HCT116 (cell line): ENCODE results near the gene ISM1. TPM values are rescaled to one million over a fixed set of nuclear protein-coding genes. Genes with fewer than 3 reads are reported as not detected.

ENCODE experiments used
- ATAC-seq: fragments of 200-7000 bp; cut with Tn5 transposase; 2 replicates; pipeline ENCODE4 v1.9.1; 2020; ENCODE audit warnings: mild to moderate bottlenecking, moderate library complexity
- BruUV-seq: library from RNA; stranded (reverse); fragments of 400-500 nt; replicated peaks from 2 replicates; lab custom pipeline; 2021; lab: Mats Ljungman, UMichigan
- CTCF ChIA-PET: fragments of 300-600 bp; sonication (Branson Sonifier 250); formaldehyde crosslinking; loops from one replicate; lab custom pipeline; 2021; ENCODE audit warnings: antibody characterized with exemption; lab: Charles Lee
- POLR2A ChIA-PET: fragments of 300-600, 350-600 bp; sonication (Branson Sonifier 250); formaldehyde crosslinking; loops from one replicate; lab custom pipeline; 2021; ENCODE audit warnings: antibody characterized with exemption; lab: Charles Lee
- RAD21 ChIA-PET, 2 experiments: fragments of 300-600 bp; sonication (Branson Sonifier 250); formaldehyde crosslinking; loops; one replicate each; lab custom pipeline; 2023; ENCODE audit warnings: low total read pairs in 2 of 2; ENCODE audit not compliant: uncharacterized antibody in 2 of 2, unreplicated experiment in 2 of 2, low non-redundant PET in 1 of 2; lab: Charles Lee
- DNase-seq: peaks from one replicate; pipeline ENCODE4 v3.0.0-alpha.2; 2010; ENCODE audit warnings: low read depth, low spot score
- H2AFZ ChIP-seq: fragments of 200-600 bp; shearing (Covaris generic), sonication (generic); 2 replicates; pipeline ENCODE4 v1.6.1; 2017; ENCODE audit warnings: low read depth, mixed run types, mixed read lengths, antibody characterized with exemption, low read length; ENCODE audit not compliant: poor library complexity, severe bottlenecking
- H3K27ac ChIP-seq: 2 replicates; pipeline ENCODE4 v1.5.1; 2012; ENCODE audit warnings: low read depth, low read length
- H3K27me3 ChIP-seq: fragments of 200-600 bp; sonication (generic); 2 replicates; pipeline ENCODE4 v1.6.1; 2016; ENCODE audit warnings: mixed run types, low read length, mixed read lengths; ENCODE audit not compliant: insufficient read depth
- H3K36me3 ChIP-seq, 2 experiments: fragments of 200-500 bp in 1 of 2; fragments of 200-600 bp in 1 of 2; sonication (Bioruptor generic) in 1 of 2; sonication (generic) in 1 of 2; 2 replicates each; pipeline versions ENCODE4 v1.5.1 to v1.6.1; 2014 to 2016; ENCODE audit warnings: low read length in 2 of 2, inconsistent platforms in 1 of 2, mixed read lengths in 1 of 2, mixed run types in 1 of 2; ENCODE audit not compliant: insufficient read depth in 2 of 2, control insufficient read depth in 1 of 2
- H3K4me1 ChIP-seq, 2 experiments: fragments of 200-600 bp in 1 of 2; sonication (generic) in 1 of 2; 2 replicates each; pipeline versions ENCODE4 v1.5.1 to v1.6.1; 2012 to 2017; ENCODE audit warnings: low read length in 2 of 2, inconsistent platforms in 1 of 2, mild to moderate bottlenecking in 1 of 2, mixed read lengths in 1 of 2, mixed run types in 1 of 2, moderate library complexity in 1 of 2; ENCODE audit not compliant: insufficient read depth in 2 of 2, control insufficient read depth in 1 of 2
- H3K4me2 ChIP-seq: fragments of 200-600 bp; sonication (generic); 2 replicates; pipeline ENCODE4 v1.6.1; 2017; ENCODE audit warnings: mixed run types, low read length, mixed read lengths
- H3K4me3 ChIP-seq, 2 experiments: fragments of 200-600 bp in 1 of 2; sonication (generic) in 1 of 2; replicated peaks in 1 of 2; 2 replicates each; pipeline ENCODE4 v1.5.1; 2011 to 2016; ENCODE audit warnings: low read length in 2 of 2, control low read depth in 1 of 2, low read depth in 1 of 2, mild to moderate bottlenecking in 1 of 2, mixed read lengths in 1 of 2, mixed run types in 1 of 2
- H3K79me2 ChIP-seq: fragments of 200-600 bp; sonication (generic); 2 replicates; pipeline ENCODE4 v1.6.1; 2017; ENCODE audit warnings: mild to moderate bottlenecking, mixed run types, low read length, moderate library complexity, mixed read lengths; ENCODE audit not compliant: insufficient read depth
- H3K9ac ChIP-seq: fragments of 200-600 bp; sonication (generic); 2 replicates; pipeline ENCODE4 v1.6.1; 2016; ENCODE audit warnings: low read length, mixed read lengths
- H3K9me2 ChIP-seq: fragments of 200-600 bp; sonication (generic), shearing (Covaris generic); 2 replicates; pipeline ENCODE4 v1.6.1; 2017; ENCODE audit warnings: mixed run types, mild to moderate bottlenecking, moderate library complexity; ENCODE audit not compliant: insufficient read depth
- H3K9me3 ChIP-seq, 2 experiments: fragments of 200-500 bp in 1 of 2; fragments of 200-600 bp in 1 of 2; sonication (Bioruptor generic) in 1 of 2; sonication (generic) in 1 of 2; 2 replicates each; pipeline ENCODE4 v1.6.1; 2014 to 2017; ENCODE audit warnings: low read length in 2 of 2, mixed read lengths in 2 of 2, inconsistent platforms in 1 of 2, low read depth in 1 of 2, mild to moderate bottlenecking in 1 of 2, mixed run types in 1 of 2, moderate library complexity in 1 of 2; ENCODE audit not compliant: control insufficient read depth in 1 of 2, insufficient read depth in 1 of 2
- H4K20me1 ChIP-seq: fragments of 200-600 bp; sonication (generic), shearing (Covaris generic); 2 replicates; pipeline ENCODE4 v1.6.1; 2017; ENCODE audit warnings: mixed run types, mild to moderate bottlenecking, moderate library complexity; ENCODE audit not compliant: insufficient read depth
- ATF3 ChIP-seq: IDR thresholded peaks from 2 replicates; pipeline ENCODE4 v1.6.1; 2012
- CBX3 ChIP-seq: IDR thresholded peaks from 2 replicates; pipeline ENCODE4 v1.6.1; 2012; ENCODE audit warnings: low read depth
- CEBPB ChIP-seq: IDR thresholded peaks from 2 replicates; pipeline ENCODE4 v1.6.1; 2012; ENCODE audit warnings: low read depth
- EZH2 ChIP-seq: fragments of 200-600 bp; sonication (generic); IDR thresholded peaks from 2 replicates; pipeline ENCODE4 v1.6.1; 2017; ENCODE audit warnings: antibody characterized with exemption, mixed run types
- JUND ChIP-seq: IDR thresholded peaks from 2 replicates; pipeline ENCODE4 v1.6.1; 2012
- RAD21 ChIP-seq: IDR thresholded peaks from 2 replicates; pipeline ENCODE4 v1.6.1; 2012; ENCODE audit warnings: low read depth, mild to moderate bottlenecking
- REST ChIP-seq: IDR thresholded peaks from 2 replicates; pipeline ENCODE4 v1.6.1; 2012; ENCODE audit warnings: low read depth
- SRF ChIP-seq: IDR thresholded peaks from 2 replicates; pipeline ENCODE4 v1.6.1; 2012; ENCODE audit warnings: low read depth
- TCF7L2 ChIP-seq: IDR thresholded peaks from 2 replicates; pipeline ENCODE4 v1.7.0; 2011; ENCODE audit warnings: borderline replicate concordance, inconsistent platforms; ENCODE audit not compliant: insufficient read depth, insufficient read length; ENCODE audit errors: extremely low read depth
- ZNF274 ChIP-seq: fragments of 200-500 bp; sonication (Bioruptor generic); IDR thresholded peaks from 2 replicates; pipeline ENCODE4 v1.6.1; 2014; ENCODE audit warnings: mild to moderate bottlenecking, low read depth, low read length, inconsistent platforms
- intact Hi-C: fragments of 100-400 bp; cut with micrococcal nuclease; formaldehyde crosslinking; loops from 2 replicates; pipeline ENCODE4 v1.10.0; 2022
- total RNA-seq: library from RNA; stranded (reverse); gene quantifications from one replicate; pipeline ENCODE4 v1.2.1, GENCODE V29; 2021; ENCODE audit not compliant: unreplicated experiment

Gene ISM1
- total RNA-seq, 1 experiment from 2014 or later, result 0.37 TPM

GRCh38 chr20:13299401-13299800 lies 78.3 kb downstream of the ISM1 start:
- Histone ChIP-seq H3K79me2 (no peaks in the 10 kb centered on the region), H3K27me3 (no peaks in the 10 kb centered on the region), H3K4me2 (no peak overlapping the region), H3K36me3 (no peaks in the 10 kb centered on the region), H2AFZ (no peak overlapping the region), H3K9ac (no peak overlapping the region), H3K4me1 (no peaks in the 10 kb centered on the region), H3K27ac (no peak overlapping the region), H3K9me2 (no peaks in the 10 kb centered on the region), H3K9me3 (no peaks in the 10 kb centered on the region), H3K4me3 (no peak overlapping the region), H4K20me1 (no peaks in the 10 kb centered on the region)
- no TSS peak for BruUV-seq
- POLR2A ChIA-PET, result no interaction called here
- no peak for TF ChIP-seq TCF7L2
- RAD21 ChIA-PET, result no interaction called here
- intact Hi-C loops, result no loop called here
- DNase-seq, result no peak
- CTCF ChIA-PET, result no interaction called here
- no peak for ATAC-seq

- H2AFZ ChIP-seq, result no peak overlapping the region
- no peaks in the 10 kb centered on the region for H3K4me1 ChIP-seq
- H3K27me3 ChIP-seq, result no peaks in the 10 kb centered on the region
- no peak overlapping the region for H3K4me2 ChIP-seq
- TF ChIP-seq CBX3 (no peak), EZH2 (no peak), RAD21 (no peak), JUND (no peak), SRF (no peak), ATF3 (no peak), CEBPB (no peak), ZNF274 (no peak), REST (no peak), TCF7L2 (no peak)
- TF ChIP-seq, all 23 proteins: peak for 0
- no TSS peak for BruUV-seq
- Histone ChIP-seq H3K4me3 (no peak overlapping the region), H3K36me3 (no peaks in the 10 kb centered on the region), H4K20me1 (no peaks in the 10 kb centered on the region), H3K9me2 (no peaks in the 10 kb centered on the region), H3K9me3 (no peaks in the 10 kb centered on the region), H3K9ac (no peak overlapping the region), H3K27ac (no peak overlapping the region), H3K79me2 (no peaks in the 10 kb centered on the region)
- ChIA-PET POLR2A (no interaction called here), CTCF (interaction anchor here (1.2 to 1.7 kb wide), 3 partner anchors 10 to 182 kb away, joined by 4 to 13 read pairs (median 7); no protein-coding TSS in a partner anchor), RAD21 (no interaction called here)
- no peak for DNase-seq
- intact Hi-C loops, result no loop called here
- ATAC-seq, result no peak
Measured at GRCh38 chr20:13301596-13301995, 80.5 kb downstream of the ISM1 start.
